K562 (cell line): ENCODE data around the gene RGR.

Source experiments
- BDP1 ChIP-seq: IDR thresholded peaks from 3 replicates; pipeline ENCODE4 v1.6.1; 2011; ENCODE audit not compliant: insufficient read length, insufficient read depth
- BHLHE40 ChIP-seq: IDR thresholded peaks from 2 replicates; pipeline ENCODE4 v1.6.1; 2011; ENCODE audit warnings: low read length, improper control_type of control experiment
- CTCF ChIP-seq, 3 experiments: IDR thresholded peaks in 2 of 3; conservative IDR thresholded peaks in 1 of 3; 2 replicates each; pipeline ENCODE4 v1.5.1; 2011 to 2012; ENCODE audit warnings: low read length in 3 of 3, mild to moderate bottlenecking in 3 of 3, control low read depth in 2 of 3, improper control_type of control experiment in 1 of 3, inconsistent platforms in 1 of 3, low read depth in 1 of 3, mixed read lengths in 1 of 3, moderate library complexity in 1 of 3; ENCODE audit not compliant: insufficient read depth in 2 of 3
- IRF1 ChIP-seq: sonication (generic); formaldehyde crosslinking; IDR thresholded peaks from 2 replicates; pipeline ENCODE4 v1.8.0; 2022; ENCODE audit warnings: missing genetic modification reagents, mild to moderate bottlenecking, borderline replicate concordance
- KLF13 ChIP-seq: fragments of 450-650 bp; IDR thresholded peaks from 2 replicates; pipeline ENCODE4 v1.6.1; 2016; ENCODE audit warnings: missing genetic modification characterization, low read depth, mild to moderate bottlenecking, missing compliant biosample characterization, moderate library complexity, borderline replicate concordance
- NCOA6 ChIP-seq: fragments of 450-650 bp; IDR thresholded peaks from 2 replicates; pipeline ENCODE4 v1.6.1; 2017; ENCODE audit warnings: mild to moderate bottlenecking
- NRF1 ChIP-seq, 2 experiments: fragments of 450-650 bp; IDR thresholded peaks in 1 of 2; conservative IDR thresholded peaks in 1 of 2; 2 replicates each; pipeline ENCODE4 v1.6.1; 2014; ENCODE audit warnings: mild to moderate bottlenecking in 2 of 2
- TAF1 ChIP-seq: IDR thresholded peaks from 2 replicates; pipeline ENCODE4 v1.6.1; 2011; ENCODE audit warnings: mild to moderate bottlenecking, low read length, moderate library complexity; ENCODE audit not compliant: insufficient read depth, control insufficient read depth, severe bottlenecking; ENCODE audit errors: extremely low read depth
- ZBED1 ChIP-seq: IDR thresholded peaks from 2 replicates; pipeline ENCODE4 v1.6.1; 2014

GRCh38 chr10:84306751-84307384 lies 62.0 kb downstream of the RGR start:
- TF ChIP-seq ZBED1 (no peak), TAF1 (no peak), NRF1 (conservative IDR thresholded peaks at IDR 0.05 in 1 of 2, IDR thresholded peaks at IDR 0.05 in 1 of 2) (no peak), BHLHE40 (no peak), IRF1 (CRISPR knock-in tag) (no peak), BDP1 (no peak), CTCF (IDR thresholded peaks at IDR 0.05 in 2 of 3, conservative IDR thresholded peaks at IDR 0.05 in 1 of 3; ENCODE audit: insufficient read depth in 2 of 3, low read depth in 1 of 3, low read length in 3 of 3) (no peak), KLF13 (tag) (no peak), NCOA6 (no peak)
